ENCODE results near the gene GRIP1. TPM values are rescaled to one million over a fixed set of nuclear protein-coding genes. Genes with fewer than 3 reads are reported as not detected.

The GRIP1 gene
- total and polyA plus RNA-seq, 2 experiments from 2014 or later = 7.7 TPM

DNA sequence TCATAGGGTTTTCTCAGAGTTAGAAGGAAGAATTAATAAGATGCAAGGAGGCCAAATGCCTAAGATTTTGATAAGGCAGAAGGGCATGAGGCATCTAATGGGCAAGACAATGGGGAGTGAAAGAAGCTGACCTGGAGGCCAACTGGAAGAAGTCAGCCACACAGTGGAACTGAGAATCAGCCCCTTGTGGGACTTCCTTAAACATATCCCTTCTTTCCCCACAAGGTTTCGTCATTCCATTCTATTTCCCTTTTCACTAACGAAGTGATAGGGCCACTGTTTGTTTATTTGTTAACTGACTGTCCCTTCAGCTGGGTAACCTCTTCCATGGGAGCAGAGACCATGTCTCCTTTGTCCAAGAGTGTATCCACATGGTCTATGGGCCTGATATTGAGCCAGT, 290.4 kb downstream of the GRIP1 start:
- H3K79me2 ChIP-seq = no peaks in the 10 kb centered on the region
- no peak overlapping the region for H3K4me2 ChIP-seq
- DNase-seq (ENCODE audit: low spot score) = no peak
- no peak overlapping the region for H3K27ac ChIP-seq
- WGBS (ENCODE audit: low lambda C conversion rate, missing lambda C conversion rate) = 79% methylated on average over 2 of the region's 2 CpGs
- H3K9me3 ChIP-seq (ENCODE audit: low read depth) = no peaks in the 10 kb centered on the region
- H2AFZ ChIP-seq = no peak overlapping the region
- no peaks in the 10 kb centered on the region for H3K4me1 ChIP-seq (ENCODE audit: insufficient read depth)
- H3K27me3 ChIP-seq = no peaks in the 10 kb centered on the region
- no peaks in the 10 kb centered on the region for H3K9me2 ChIP-seq (replicated peaks; ENCODE audit: insufficient read depth)
- TF ChIP-seq EZH2phosphoT487 (IDR thresholded peaks at IDR 0.05; ENCODE audit: low read depth, severe bottlenecking, unreplicated experiment) = no peak
- TF ChIP-seq, protein P1, sequence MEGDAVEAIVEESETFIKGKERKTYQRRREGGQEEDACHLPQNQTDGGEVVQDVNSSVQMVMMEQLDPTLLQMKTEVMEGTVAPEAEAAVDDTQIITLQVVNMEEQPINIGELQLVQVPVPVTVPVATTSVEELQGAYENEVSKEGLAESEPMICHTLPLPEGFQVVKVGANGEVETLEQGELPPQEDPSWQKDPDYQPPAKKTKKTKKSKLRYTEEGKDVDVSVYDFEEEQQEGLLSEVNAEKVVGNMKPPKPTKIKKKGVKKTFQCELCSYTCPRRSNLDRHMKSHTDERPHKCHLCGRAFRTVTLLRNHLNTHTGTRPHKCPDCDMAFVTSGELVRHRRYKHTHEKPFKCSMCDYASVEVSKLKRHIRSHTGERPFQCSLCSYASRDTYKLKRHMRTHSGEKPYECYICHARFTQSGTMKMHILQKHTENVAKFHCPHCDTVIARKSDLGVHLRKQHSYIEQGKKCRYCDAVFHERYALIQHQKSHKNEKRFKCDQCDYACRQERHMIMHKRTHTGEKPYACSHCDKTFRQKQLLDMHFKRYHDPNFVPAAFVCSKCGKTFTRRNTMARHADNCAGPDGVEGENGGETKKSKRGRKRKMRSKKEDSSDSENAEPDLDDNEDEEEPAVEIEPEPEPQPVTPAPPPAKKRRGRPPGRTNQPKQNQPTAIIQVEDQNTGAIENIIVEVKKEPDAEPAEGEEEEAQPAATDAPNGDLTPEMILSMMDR (IDR thresholded peaks at IDR 0.05; ENCODE audit: poor library complexity) = no peak
- TF ChIP-seq EZH2 (IDR thresholded peaks at IDR 0.05; ENCODE audit: borderline replicate concordance) = no peak
- H3K36me3 ChIP-seq (replicated peaks; ENCODE audit: insufficient read depth, low read depth) = no peaks in the 10 kb centered on the region
- H3K4me3 ChIP-seq = no peak overlapping the region
- H4K20me1 ChIP-seq (ENCODE audit: insufficient read depth, poor library complexity, severe bottlenecking) = no peaks in the 10 kb centered on the region

DNA sequence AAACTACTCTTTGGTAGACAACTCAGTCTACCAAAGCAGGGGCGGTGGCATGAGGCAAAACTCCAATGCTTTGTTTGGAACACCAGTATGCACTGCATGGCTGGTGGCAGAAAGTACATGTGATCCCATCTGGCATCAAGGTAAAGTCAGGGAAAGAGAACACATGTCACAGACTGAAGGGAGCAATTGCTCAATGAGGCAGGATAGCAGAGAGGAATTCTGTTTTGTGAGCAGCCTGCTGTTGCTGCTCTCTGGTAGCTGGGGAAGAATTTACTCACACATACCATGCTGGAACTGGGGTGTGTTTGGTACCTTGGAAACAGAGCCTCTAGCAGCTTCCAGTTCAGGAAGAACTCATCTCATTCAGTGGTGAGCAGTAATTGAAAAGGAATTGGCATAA, 291.8 kb downstream of the GRIP1 start:
- no peaks in the 10 kb centered on the region for H3K79me2 ChIP-seq
- H3K9me3 ChIP-seq (ENCODE audit: low read depth) = no peaks in the 10 kb centered on the region
- H2AFZ ChIP-seq = no peak overlapping the region
- H3K4me3 ChIP-seq = no peak overlapping the region
- no peak for DNase-seq (ENCODE audit: low spot score)
- TF ChIP-seq EZH2phosphoT487 (IDR thresholded peaks at IDR 0.05; ENCODE audit: low read depth, severe bottlenecking, unreplicated experiment) (no peak), EZH2 (IDR thresholded peaks at IDR 0.05; ENCODE audit: borderline replicate concordance) (no peak)
- TF ChIP-seq, protein P1 (IDR thresholded peaks at IDR 0.05; ENCODE audit: poor library complexity) = no peak
- H3K27ac ChIP-seq = no peak overlapping the region
- no peaks in the 10 kb centered on the region for H3K9me2 ChIP-seq (replicated peaks; ENCODE audit: insufficient read depth)
- no peaks in the 10 kb centered on the region for H3K36me3 ChIP-seq (replicated peaks; ENCODE audit: insufficient read depth, low read depth)
- no peaks in the 10 kb centered on the region for H4K20me1 ChIP-seq (ENCODE audit: insufficient read depth, poor library complexity, severe bottlenecking)
- 90% methylated on average over 1 of the region's 1 CpG for WGBS (ENCODE audit: low lambda C conversion rate, missing lambda C conversion rate)
- H3K4me2 ChIP-seq = no peak overlapping the region
- H3K4me1 ChIP-seq (ENCODE audit: insufficient read depth) = no peaks in the 10 kb centered on the region
- no peaks in the 10 kb centered on the region for H3K27me3 ChIP-seq

DNA sequence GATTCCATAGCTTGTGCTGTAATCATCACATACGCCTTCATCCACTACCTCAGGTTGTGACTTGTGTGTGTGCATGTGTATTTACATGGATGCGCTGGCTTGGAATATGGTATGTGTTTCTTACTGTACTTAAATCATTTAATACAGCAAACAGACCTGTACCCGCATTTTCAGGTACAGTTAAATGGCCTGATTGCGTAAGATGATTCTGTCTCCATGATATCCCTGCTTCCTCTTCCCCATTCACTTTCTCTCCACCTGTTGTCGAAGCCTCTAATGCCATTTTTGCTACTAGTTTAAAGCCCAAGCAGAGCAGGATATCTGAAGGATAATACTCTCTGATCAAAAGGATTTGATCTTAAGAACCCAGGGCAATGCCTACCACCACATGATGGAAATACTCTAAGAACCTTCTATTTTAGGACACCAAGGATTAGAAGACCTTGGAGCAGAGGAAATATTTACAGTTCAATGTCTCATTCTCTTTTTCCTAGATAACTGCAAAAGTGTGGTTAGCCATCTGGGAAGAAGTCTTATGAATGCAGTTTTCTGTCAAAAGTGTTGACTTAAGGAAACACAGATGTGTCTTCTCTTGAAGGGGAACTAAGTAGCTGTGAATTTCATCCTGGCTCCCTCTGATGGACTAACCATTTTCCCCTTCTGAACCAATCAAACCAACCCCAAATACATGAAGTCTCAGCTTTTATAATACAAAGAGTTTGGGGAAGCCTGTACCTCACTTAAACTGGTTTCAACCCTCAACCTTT, 297.9 kb downstream of the GRIP1 start:
- DNase-seq (ENCODE audit: low spot score) = no peak
- 91% methylated on average over 5 of the region's 5 CpGs for WGBS (ENCODE audit: low lambda C conversion rate, missing lambda C conversion rate)
- H4K20me1 ChIP-seq (ENCODE audit: insufficient read depth, poor library complexity, severe bottlenecking) = no peaks in the 10 kb centered on the region
- no peaks in the 10 kb centered on the region for H3K9me3 ChIP-seq (ENCODE audit: low read depth)
- no peaks in the 10 kb centered on the region for H3K27me3 ChIP-seq
- no peaks in the 10 kb centered on the region for H3K9me2 ChIP-seq (replicated peaks; ENCODE audit: insufficient read depth)
- H3K4me1 ChIP-seq (ENCODE audit: insufficient read depth) = no peaks in the 10 kb centered on the region
- H3K4me2 ChIP-seq = no peak overlapping the region
- H3K27ac ChIP-seq = no peak overlapping the region
- H3K79me2 ChIP-seq = no peaks in the 10 kb centered on the region
- no peak for TF ChIP-seq EZH2phosphoT487 (IDR thresholded peaks at IDR 0.05; ENCODE audit: low read depth, severe bottlenecking, unreplicated experiment)
- TF ChIP-seq, protein P1 (IDR thresholded peaks at IDR 0.05; ENCODE audit: poor library complexity) = no peak
- no peak for TF ChIP-seq EZH2 (IDR thresholded peaks at IDR 0.05; ENCODE audit: borderline replicate concordance)
- no peak overlapping the region for H2AFZ ChIP-seq
- no peak overlapping the region for H3K4me3 ChIP-seq
- no peaks in the 10 kb centered on the region for H3K36me3 ChIP-seq (replicated peaks; ENCODE audit: insufficient read depth, low read depth)

Data from hepatocyte (in vitro differentiated cells).